NCI-H524 treated with DMSO at 0.1 percent for 48 hours (cell line): ENCODE data around the gene FAM193A.
"Not testable (repeated sequence)": the region's sequence is repeated elsewhere in the genome, so short reads cannot be mapped to it uniquely, and the experiment has no call there.

Experiments
- DNase-seq: peaks from one replicate; lab custom pipeline; 2025; lab: John Stamatoyannopoulos, UW

FAM193A gene

GRCh38 chr4:2536193-2537010 is at the start of gene FAM193A:
TSS of gene FAM193A (plus strand) at chr4:2536647. CDS start at chr4:2536916, 269 bp downstream.
- DNase-seq, result peak; percentile 87

GRCh38 chr4:2486981-2487380 is 49.5 kb upstream of the FAM193A start:
- DNase-seq, result no peak

- no peak for DNase-seq
These were observed 48.8 kb upstream of the FAM193A start for GRCh38 chr4:2487632-2488031.

- no peak for DNase-seq
These were observed 47.2 kb upstream of the FAM193A start for GRCh38 chr4:2489081-2489805.

- DNase-seq, result no peak
These were observed 46.5 kb upstream of the FAM193A start for GRCh38 chr4:2489841-2490552.

GRCh38 chr4:2492970-2493369 is 43.5 kb upstream of the FAM193A start:
- no peak for DNase-seq

- no peak for DNase-seq
These were observed 41.5 kb upstream of the FAM193A start for GRCh38 chr4:2494992-2495391.

- no peak for DNase-seq
These were observed 39.1 kb upstream of the FAM193A start for GRCh38 chr4:2497324-2497723.

GRCh38 chr4:2497931-2498330 is 38.5 kb upstream of the FAM193A start:
- DNase-seq, result no peak

- DNase-seq, result no peak
These were observed 35.9 kb upstream of the FAM193A start for GRCh38 chr4:2500547-2500946.

- DNase-seq, result no peak
These were observed 35.3 kb upstream of the FAM193A start for GRCh38 chr4:2501034-2501594.

- DNase-seq, result no peak
These were observed 32.6 kb upstream of the FAM193A start for GRCh38 chr4:2503809-2504208.

GRCh38 chr4:2507259-2507658 is 29.2 kb upstream of the FAM193A start:
- DNase-seq, result no peak

GRCh38 chr4:2507855-2508254 is 28.6 kb upstream of the FAM193A start:
- no peak for DNase-seq

- DNase-seq, result no peak
These were observed 25.8 kb upstream of the FAM193A start for GRCh38 chr4:2510351-2511259.

GRCh38 chr4:2511645-2512131 is 24.8 kb upstream of the FAM193A start:
- no peak for DNase-seq

GRCh38 chr4:2512396-2513135 is 23.9 kb upstream of the FAM193A start:
- no peak for DNase-seq

GRCh38 chr4:2514193-2514592 is 22.3 kb upstream of the FAM193A start:
- not testable (repeated sequence) for DNase-seq

GRCh38 chr4:2514944-2515343 is 21.5 kb upstream of the FAM193A start:
- DNase-seq, result not testable (repeated sequence)

- no peak for DNase-seq
These were observed 20.5 kb upstream of the FAM193A start for GRCh38 chr4:2515830-2516550.
